HG03469 (cell line): ENCODE results near the gene SCNN1A.

Experiments used
- ATAC-seq: cut with Tn5 transposase; IDR thresholded peaks from one replicate; pipeline ENCODE4 v1.9.1; 2021; ENCODE audit warnings: mild to moderate bottlenecking, moderate library complexity, moderate number of reproducible peaks; ENCODE audit not compliant: unreplicated experiment

SCNN1A gene

GRCh38 chr12:6335451-6336078 lies 39.8 kb downstream of the SCNN1A start:
- no peak for ATAC-seq

GRCh38 chr12:6334940-6335450 lies 40.4 kb downstream of the SCNN1A start:
- ATAC-seq = no peak

GRCh38 chr12:6334359-6334758 lies 41.0 kb downstream of the SCNN1A start:
- no peak for ATAC-seq

DNA sequence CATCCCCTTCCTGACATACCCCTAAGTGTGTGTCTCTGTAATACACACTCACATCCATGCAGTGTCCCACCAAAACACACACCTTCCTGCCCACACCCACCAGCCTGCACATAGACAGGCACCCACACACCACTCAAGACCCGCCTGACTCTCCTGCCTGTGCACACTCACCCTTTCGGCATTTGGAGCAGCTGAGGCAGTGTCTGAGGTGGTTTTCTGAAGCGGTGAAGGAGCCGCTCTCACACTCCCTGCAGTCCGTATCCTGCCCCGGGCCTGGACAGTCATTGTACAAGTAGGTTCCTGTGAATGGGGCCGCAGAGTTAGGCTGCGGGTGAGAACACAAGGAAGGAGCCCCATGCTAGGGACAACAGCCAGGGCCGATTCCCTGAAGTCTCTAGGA lies 41.8 kb downstream of the SCNN1A start:
- no peak for ATAC-seq

- ATAC-seq = no peak
These were observed 42.3 kb downstream of the SCNN1A start for GRCh38 chr12:6333029-6333428.

GRCh38 chr12:6332459-6332858 lies 42.9 kb downstream of the SCNN1A start:
- ATAC-seq = no peak

GRCh38 chr12:6330999-6331714 lies 44.2 kb downstream of the SCNN1A start:
- ATAC-seq = no peak

DNA sequence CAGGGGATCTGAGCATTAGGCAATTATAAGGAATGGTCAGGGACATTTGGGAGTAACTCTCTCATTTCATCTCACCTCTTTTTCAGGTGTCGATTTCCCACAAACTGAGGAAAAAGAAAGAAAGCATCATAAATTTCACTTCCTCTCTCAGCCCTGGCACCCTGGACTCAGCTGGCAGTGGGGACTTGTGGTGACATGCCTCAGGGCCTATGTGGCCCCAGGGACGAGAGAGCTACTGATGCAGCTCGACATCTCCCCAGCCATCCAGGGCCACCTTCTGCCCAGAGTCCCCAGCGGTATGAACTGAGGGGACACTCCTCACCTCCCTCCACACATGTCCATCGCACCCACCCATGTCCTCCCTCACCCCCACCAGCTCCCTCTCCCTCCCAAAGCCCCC lies 45.2 kb downstream of the SCNN1A start:
- ATAC-seq = no peak

GRCh38 chr12:6329703-6330064 lies 45.7 kb downstream of the SCNN1A start:
- no peak for ATAC-seq

DNA sequence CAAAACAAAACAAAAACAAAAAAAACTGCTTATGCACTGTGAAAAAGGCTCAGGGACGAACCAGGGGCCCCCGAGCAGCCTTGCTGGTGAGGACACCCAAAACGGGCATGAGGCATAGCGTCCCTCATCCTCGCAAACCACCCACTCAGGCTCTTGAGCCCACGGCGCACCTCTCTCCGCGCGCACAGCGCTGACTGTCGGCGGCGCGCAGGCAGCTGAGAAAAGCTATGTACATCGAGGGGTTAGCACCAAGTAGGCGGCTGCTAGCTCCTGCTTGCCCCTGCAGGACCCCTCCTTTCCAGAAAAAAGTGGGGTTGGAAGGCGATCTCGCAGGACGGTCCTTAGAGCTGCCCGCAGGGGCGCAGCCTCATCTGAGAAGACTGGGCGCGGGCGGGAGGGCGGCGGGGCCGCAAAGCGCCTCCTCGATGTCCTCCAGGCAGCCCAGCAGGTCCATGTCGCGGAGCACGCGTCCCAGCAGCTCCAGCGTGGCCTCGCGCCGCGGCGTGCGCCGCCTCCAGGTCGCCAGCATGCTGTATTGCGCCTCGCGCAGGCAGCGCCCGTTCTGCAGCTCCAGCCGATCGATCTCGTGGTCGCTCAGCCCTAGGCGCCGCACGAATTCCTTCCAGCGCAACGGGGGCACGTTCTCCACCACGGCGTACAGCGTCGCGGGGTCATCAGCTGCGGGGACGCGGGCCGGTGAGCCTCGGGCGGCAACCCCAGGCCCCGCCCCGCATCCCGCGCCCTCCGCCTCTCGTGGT lies 46.2 kb downstream of the SCNN1A start:
- no peak for ATAC-seq

GRCh38 chr12:6328045-6328779 lies 47.2 kb downstream of the SCNN1A start:
- no peak for ATAC-seq

DNA sequence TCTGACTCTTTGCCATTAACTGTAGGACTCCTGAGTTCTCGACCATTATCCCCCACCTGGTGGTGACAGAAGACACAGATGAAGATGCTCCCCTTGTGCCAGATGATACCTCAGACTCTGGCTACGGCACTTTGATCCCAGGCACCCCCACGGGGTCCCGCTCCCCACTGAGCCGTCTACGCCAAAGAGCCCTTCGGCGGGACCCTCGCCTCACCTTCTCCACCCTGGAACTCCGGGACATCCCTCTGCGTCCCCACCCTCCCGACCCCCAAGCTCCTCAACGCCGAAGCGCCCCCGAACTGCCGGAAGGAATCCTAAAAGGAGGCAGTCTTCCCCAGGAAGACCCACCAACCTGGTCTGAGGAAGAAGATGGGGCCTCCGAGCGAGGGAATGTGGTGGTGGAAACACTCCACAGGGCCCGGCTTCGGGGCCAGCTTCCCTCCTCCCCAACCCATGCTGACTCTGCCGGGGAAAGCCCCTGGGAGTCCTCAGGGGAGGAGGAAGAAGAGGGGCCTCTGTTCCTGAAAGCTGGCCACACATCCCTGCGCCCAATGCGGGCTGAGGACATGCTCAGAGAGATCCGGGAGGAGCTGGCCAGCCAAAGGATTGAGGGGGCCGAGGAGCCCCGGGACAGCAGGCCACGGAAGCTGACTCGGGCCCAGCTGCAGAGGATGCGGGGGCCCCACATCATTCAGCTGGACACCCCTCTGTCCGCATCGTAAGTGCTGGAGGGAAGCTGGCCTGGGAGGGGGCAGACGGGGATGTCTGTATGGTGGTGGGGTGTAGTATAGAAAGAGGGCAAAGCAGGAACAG lies 47.9 kb downstream of the SCNN1A start:
- no peak for ATAC-seq

DNA sequence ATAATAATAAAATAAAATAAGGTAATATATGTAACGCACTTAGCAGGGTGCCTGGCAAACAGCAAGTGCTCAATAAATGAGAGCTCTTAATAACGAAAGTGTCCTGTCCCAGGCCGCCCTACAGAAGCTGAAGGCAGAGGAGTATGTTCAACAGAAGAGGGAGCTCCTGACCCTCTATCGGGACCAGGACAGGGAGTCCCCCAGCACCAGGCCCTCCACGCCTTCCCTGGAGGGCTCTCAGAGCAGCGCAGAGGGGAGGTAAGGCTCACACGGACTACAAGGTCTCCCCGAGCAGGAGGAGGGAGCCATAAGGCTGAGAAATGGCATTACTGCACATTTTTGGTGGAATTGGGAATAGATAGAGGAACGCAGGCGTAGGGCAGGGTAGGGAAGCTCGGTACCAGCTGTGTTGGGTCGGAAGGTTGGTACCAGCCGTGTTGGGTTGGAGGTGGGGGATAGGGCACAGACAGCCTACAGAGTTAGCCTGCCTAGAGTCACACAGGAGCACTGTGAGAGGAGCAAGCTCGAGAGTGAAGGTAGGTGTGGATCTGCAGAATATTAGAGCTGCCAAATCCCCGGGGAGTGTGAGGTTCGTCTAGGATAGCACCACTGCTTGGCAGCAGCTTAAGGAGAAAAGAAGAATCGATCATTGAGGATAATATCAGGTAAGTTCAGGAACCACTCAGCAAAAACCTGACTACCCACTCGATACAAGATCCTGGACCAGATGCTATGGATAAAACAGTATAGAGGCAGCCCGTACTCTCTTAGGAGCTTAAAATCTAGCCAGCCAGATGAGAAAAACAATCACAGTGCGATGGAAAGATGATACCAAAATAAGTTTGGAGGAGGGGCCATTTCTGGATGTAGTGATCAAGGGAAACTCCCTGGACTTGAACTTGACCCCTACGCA lies 48.8 kb downstream of the SCNN1A start:
- no peak for ATAC-seq

DNA sequence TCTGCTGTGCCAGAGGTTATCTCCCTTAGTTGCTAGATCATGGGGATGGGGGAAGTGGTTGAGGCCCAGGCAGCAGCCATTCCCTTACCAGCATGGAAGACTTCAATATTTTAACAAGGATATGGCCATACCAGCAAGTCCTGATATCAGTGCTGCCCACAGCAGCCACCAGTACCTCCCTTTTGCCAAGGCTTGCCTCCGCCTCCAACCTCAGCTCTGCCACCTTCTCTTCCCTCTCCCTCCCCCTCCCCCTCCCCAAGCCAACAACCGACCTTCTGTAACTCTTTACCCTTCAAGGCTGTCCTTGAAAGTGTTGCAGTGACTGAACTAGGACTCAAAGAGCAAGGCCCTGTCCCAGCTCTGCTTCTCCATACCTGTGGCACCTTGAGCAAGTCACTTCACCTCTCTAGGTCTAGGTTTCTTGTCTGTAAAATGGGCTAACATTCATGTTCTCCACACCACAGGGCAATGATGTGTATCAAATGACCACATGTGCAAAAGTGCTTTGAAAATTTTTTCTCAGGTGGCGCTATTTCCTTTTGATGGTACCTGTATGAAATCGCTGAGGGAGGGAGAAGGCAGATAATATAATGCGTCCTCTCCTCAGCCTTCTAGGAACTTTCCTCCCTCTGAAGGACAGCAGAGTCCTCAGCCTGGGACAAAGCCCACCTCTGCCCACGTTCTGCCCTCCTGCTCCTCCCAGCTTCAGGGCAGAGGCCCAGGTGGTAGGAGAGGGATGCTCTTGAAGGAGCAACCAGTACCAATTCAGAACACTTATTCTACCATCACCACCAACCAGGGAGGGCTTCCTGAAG lies 50.2 kb downstream of the SCNN1A start:
- no peak for ATAC-seq

DNA sequence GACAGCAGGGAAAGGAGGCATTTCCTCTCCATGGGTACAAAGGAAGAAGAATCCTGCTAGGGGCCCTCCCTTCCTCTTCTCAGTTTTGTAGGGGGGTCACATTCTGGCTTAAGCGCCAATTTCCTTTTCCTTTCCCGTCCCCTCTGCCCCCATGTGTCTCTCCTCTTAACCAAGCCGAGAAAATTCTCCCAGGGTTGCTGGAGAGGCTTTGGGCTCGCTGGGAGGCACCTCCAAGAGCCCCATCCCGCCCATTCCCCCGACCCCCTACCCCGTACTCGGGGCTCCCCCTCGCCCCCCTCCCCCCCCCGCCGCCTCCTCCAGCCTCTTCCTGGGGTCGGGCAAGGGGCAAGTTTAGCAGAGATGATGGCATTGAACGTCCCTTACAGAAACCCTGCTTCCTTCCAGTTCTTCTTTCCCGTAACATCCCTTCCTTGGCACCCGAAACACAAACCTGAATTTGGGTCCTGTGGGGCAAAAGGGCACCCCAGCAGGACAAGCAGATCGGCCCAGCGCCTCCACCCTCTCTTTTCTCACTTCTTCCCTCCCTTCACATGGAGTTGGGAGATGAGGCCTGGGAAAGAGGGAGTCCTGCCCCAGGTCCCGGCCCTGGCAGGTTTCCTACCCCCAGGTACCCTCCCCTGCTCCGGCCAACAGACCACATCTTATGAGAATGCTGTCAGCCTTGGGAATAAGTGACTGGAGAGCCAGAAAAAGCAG lies 51.2 kb downstream of the SCNN1A start:
- no peak for ATAC-seq

DNA sequence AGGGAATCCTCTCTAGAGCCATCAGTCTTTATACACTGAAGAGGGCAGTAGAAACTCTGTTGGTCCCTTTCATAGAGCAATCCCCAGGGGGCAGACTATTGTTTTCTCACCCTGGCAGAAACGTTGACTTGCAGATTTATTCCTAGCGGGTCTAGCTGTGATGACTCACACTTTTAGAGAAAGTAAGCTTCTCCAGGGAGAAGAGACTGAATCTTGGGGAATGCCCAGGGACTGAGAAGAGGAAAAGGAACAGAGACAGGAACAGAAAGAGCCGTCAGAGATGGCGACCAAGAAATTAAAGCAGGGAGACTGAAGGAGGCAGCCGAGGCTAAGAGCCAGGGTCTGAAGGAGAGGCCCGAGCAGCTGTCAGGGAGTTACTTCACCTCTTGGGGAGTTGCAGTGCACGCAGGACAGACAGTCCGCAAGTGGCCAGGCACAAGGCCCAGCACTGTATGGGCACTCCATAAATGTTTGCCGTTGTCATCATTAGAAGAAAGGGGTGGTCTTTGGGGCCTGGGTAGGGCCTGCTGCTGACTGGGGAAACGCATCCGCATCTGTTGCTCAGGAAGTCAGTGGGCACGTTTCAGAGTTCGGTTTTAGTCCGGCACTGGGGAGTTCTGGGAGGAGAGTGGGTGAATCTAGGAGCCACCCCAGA lies 51.9 kb downstream of the SCNN1A start:
- ATAC-seq = no peak

- no peak for ATAC-seq
These were observed 52.4 kb downstream of the SCNN1A start for GRCh38 chr12:6322969-6323339.
